GM12873 (cell line): ENCODE data around the gene MTRF1L.

Experiments used
- CTCF ChIP-seq: IDR thresholded peaks from 2 replicates; pipeline ENCODE4 v1.5.1; 2012; ENCODE audit warnings: low read depth, mild to moderate bottlenecking, moderate library complexity, low read length, control low read depth; ENCODE audit not compliant: insufficient read depth; ENCODE audit errors: missing control alignments

MTRF1L gene

GRCh38 chr6:152978058-152978457 lies 24.5 kb downstream of the MTRF1L start:
- no peak for TF ChIP-seq CTCF

GRCh38 chr6:152977556-152977955 lies 25.0 kb downstream of the MTRF1L start:
- TF ChIP-seq CTCF, result no peak

GRCh38 chr6:152976749-152977148 lies 25.8 kb downstream of the MTRF1L start:
- no peak for TF ChIP-seq CTCF

- no peak for TF ChIP-seq CTCF
Observed at GRCh38 chr6:152975204-152975915, 27.1 kb downstream of the MTRF1L start.

GRCh38 chr6:152973916-152974315 lies 28.6 kb downstream of the MTRF1L start:
- TF ChIP-seq CTCF, result no peak

GRCh38 chr6:152969688-152970418 lies 32.7 kb downstream of the MTRF1L start:
- TF ChIP-seq CTCF, result no peak

GRCh38 chr6:152959333-152959732 lies 43.2 kb downstream of the MTRF1L start:
- TF ChIP-seq CTCF, result no peak
